GM12878 (cell line): ENCODE results near the gene VEPH1. TPM values are rescaled to one million over a fixed set of nuclear protein-coding genes. Genes with fewer than 3 reads are reported as not detected.

Source experiments
- ATAC-seq: fragments of 200-7000 bp; cut with Tn5 transposase; 3 replicates; pipeline ENCODE4 v1.9.1; 2020; ENCODE audit warnings: mild to moderate bottlenecking, moderate library complexity
- BruUV-seq: library from RNA; stranded (reverse); fragments of 400-500 nt; replicated peaks from 2 replicates; lab custom pipeline; 2021; lab: Mats Ljungman, UMichigan
- CTCF ChIA-PET: fragments of 300-600 bp; sonication (Branson Sonifier 250); formaldehyde crosslinking; extraction: SDS; loops from one replicate; lab custom pipeline; 2021; ENCODE audit warnings: inconsistent platforms; lab: Yijun Ruan, JAX
- POLR2A ChIA-PET: fragments of 350-600 bp; formaldehyde crosslinking; extraction: SDS; loops from one replicate; lab custom pipeline; 2021; ENCODE audit warnings: inconsistent platforms; lab: Charles Lee
- RAD21 ChIA-PET: fragments of 300-600 bp; sonication (Branson Sonifier 250); formaldehyde crosslinking; loops from one replicate; lab custom pipeline; 2023; ENCODE audit warnings: antibody characterized with exemption; ENCODE audit not compliant: unreplicated experiment; lab: Charles Lee
- SMC1A ChIA-PET: fragments of 300-600 bp; sonication (Branson Sonifier 250); formaldehyde crosslinking; loops from one replicate; lab custom pipeline; 2023; ENCODE audit not compliant: unreplicated experiment, uncharacterized antibody; lab: Charles Lee
- DNase-seq: peaks from one replicate; pipeline ENCODE4 v3.0.0-alpha.2; 2011; ENCODE audit warnings: low read depth, low spot score
- FAIRE-seq: peaks from 3 replicates; lab custom pipeline; 2011; peaks lifted over from hg19 to GRCh38; lab: Jason Lieb, UNC
- H2AFZ ChIP-seq: 2 replicates; pipeline ENCODE4 v1.6.0; 2011; ENCODE audit warnings: low read depth, low read length, control low read depth; ENCODE audit not compliant: control insufficient read depth
- H3K27ac ChIP-seq: 2 replicates; pipeline ENCODE4 v1.5.1; 2011; ENCODE audit warnings: control low read depth; ENCODE audit not compliant: control insufficient read depth, insufficient read depth
- H3K27me3 ChIP-seq, 2 experiments: replicated peaks in 1 of 2; 2 replicates each; pipeline versions ENCODE4 v1.6.0 to v1.6.1; 2011; ENCODE audit warnings: low read length in 1 of 2; ENCODE audit not compliant: control insufficient read depth in 2 of 2, insufficient read depth in 2 of 2
- H3K36me3 ChIP-seq, 2 experiments: 2 replicates each; pipeline ENCODE4 v1.5.1; 2011; ENCODE audit warnings: low read length in 1 of 2; ENCODE audit not compliant: control insufficient read depth in 2 of 2, insufficient read depth in 2 of 2
- H3K4me1 ChIP-seq: 2 replicates; pipeline ENCODE4 v1.6.1; 2011; ENCODE audit warnings: mild to moderate bottlenecking, low read length, moderate library complexity, mixed read lengths; ENCODE audit not compliant: control insufficient read depth, insufficient read depth
- H3K4me2 ChIP-seq: 2 replicates; pipeline ENCODE4 v1.6.0; 2011; ENCODE audit warnings: control low read depth; ENCODE audit not compliant: control insufficient read depth, insufficient read depth
- H3K4me3 ChIP-seq: fragments of 200-600 bp; sonication (generic); 2 replicates; pipeline ENCODE4 v1.5.1; 2016
- H3K79me2 ChIP-seq: 2 replicates; pipeline ENCODE4 v1.6.0; 2011; ENCODE audit warnings: low read length; ENCODE audit not compliant: control insufficient read depth, insufficient read depth
- H3K9ac ChIP-seq: 2 replicates; pipeline ENCODE4 v1.8.0; 2011; ENCODE audit warnings: low read length, control low read depth, mixed read lengths; ENCODE audit not compliant: control insufficient read depth, insufficient read depth
- H3K9me3 ChIP-seq: replicated peaks from 3 replicates; pipeline ENCODE4 v1.5.1; 2011; ENCODE audit warnings: mild to moderate bottlenecking, low read length; ENCODE audit not compliant: control insufficient read depth, insufficient read depth
- H4K20me1 ChIP-seq: 2 replicates; pipeline ENCODE4 v1.6.0; 2011; ENCODE audit not compliant: control insufficient read depth, insufficient read depth
- EGR1 ChIP-seq, 2 experiments: IDR thresholded peaks; 1 replicate in 1 of 2; 2 replicates in 1 of 2; pipeline ENCODE4 v1.6.1; 2011 to 2012; ENCODE audit warnings: low read depth in 2 of 2, low read length in 2 of 2, borderline replicate concordance in 1 of 2, mild to moderate bottlenecking in 1 of 2, moderate library complexity in 1 of 2
- IRF4 ChIP-seq: IDR thresholded peaks from 2 replicates; pipeline ENCODE4 v1.6.1; 2011; ENCODE audit warnings: low read depth, low read length
- NR2C2 ChIP-seq: IDR thresholded peaks from 2 replicates; pipeline ENCODE4 v1.6.1; 2011; ENCODE audit warnings: borderline replicate concordance, low read depth; ENCODE audit not compliant: control insufficient read depth, insufficient read length
- POLR2AphosphoS5 ChIP-seq: IDR thresholded peaks from 2 replicates; pipeline ENCODE4 v1.6.1; 2011; ENCODE audit warnings: mild to moderate bottlenecking, low read length, inconsistent platforms
- RB1 ChIP-seq: fragments of 450-650 bp; formaldehyde crosslinking; IDR thresholded peaks from 2 replicates; pipeline ENCODE4 v1.6.1; 2017; ENCODE audit warnings: mild to moderate bottlenecking, borderline replicate concordance
- ZNF217 ChIP-seq: fragments of 450-650 bp; IDR thresholded peaks from 2 replicates; pipeline ENCODE4 v1.6.1; 2017; ENCODE audit warnings: antibody characterized with exemption, mild to moderate bottlenecking
- WGBS: methylation state at CpG from one replicate; pipeline ENCODE4 v1.1.6; 2016; ENCODE audit warnings: low lambda C conversion rate; ENCODE audit not compliant: insufficient replicate concordance, insufficient coverage; ENCODE audit errors: missing lambda C conversion rate; 5-methylcytosine and 5-hydroxymethylcytosine counted together
- in situ Hi-C: fragments of 300-500 bp; cut with MboI; formaldehyde crosslinking; loops from 9 replicates; pipeline ENCODE4 v1.14.3; 2018; ENCODE audit warnings: mixed read lengths
- intact Hi-C: fragments of 100-400 bp; cut with micrococcal nuclease; formaldehyde crosslinking; loops from one replicate; pipeline ENCODE4 v1.14.2; 2022; ENCODE audit not compliant: unreplicated experiment
- polyA plus RNA-seq, 11 experiments: library from polyadenylated mRNA; depleted of rRNA in 4 of 11; unstranded in 6 of 11; stranded (reverse) in 5 of 11; fragments of >200 nt; fragmentation: Nextera tagmentation in 4 of 11; fragmentation: Illumina TruSeq in 1 of 11; extraction: Ambion mirVana in 4 of 11; extraction: Trizol in 1 of 11; gene quantifications; 1 replicate in 1 of 11; 2 replicates in 10 of 11; pipeline versions ENCODE4 v1.2.1 to v1.2.3, GENCODE V29; 2011 to 2016; ENCODE audit warnings: inconsistent platforms in 2 of 11, missing spikeins in 2 of 11, low read depth in 1 of 11
- total RNA-seq, 4 experiments: library from RNA; depleted of rRNA in 3 of 4; stranded (reverse); fragments of >200 nt in 3 of 4; fragmentation: Illumina TruSeq in 1 of 4; extraction: Trizol in 1 of 4; gene quantifications; 2 replicates each; pipeline versions ENCODE4 v1.2.1 to v1.2.3, GENCODE V29; 2013 to 2021
- TF ChIP-seq, protein P1 (sequence below), 3 experiments: IDR thresholded peaks in 2 of 3; conservative IDR thresholded peaks in 1 of 3; 2 replicates each; pipeline ENCODE4 v1.5.1; 2011; ENCODE audit warnings: low read depth in 3 of 3, low read length in 3 of 3, mild to moderate bottlenecking in 3 of 3, control low read depth in 2 of 3, moderate library complexity in 2 of 3, inconsistent platforms in 1 of 3, mixed read lengths in 1 of 3; ENCODE audit not compliant: control insufficient read depth in 2 of 3, insufficient read depth in 1 of 3; ENCODE audit errors: extremely low read depth in 1 of 3
- TF ChIP-seq, protein P2 (sequence below): fragments of 450-650 bp; IDR thresholded peaks from 2 replicates; pipeline ENCODE4 v1.6.1; 2017; ENCODE audit warnings: mild to moderate bottlenecking, moderate library complexity
- TF ChIP-seq, protein P3 (sequence below): IDR thresholded peaks from 2 replicates; pipeline ENCODE4 v1.6.1; 2011; ENCODE audit warnings: low read depth, mild to moderate bottlenecking, low read length, moderate library complexity, borderline replicate concordance; ENCODE audit errors: extremely low read depth
- TF ChIP-seq, protein P4 (sequence below): IDR thresholded peaks from 2 replicates; pipeline ENCODE4 v1.6.1; 2011; ENCODE audit warnings: low read depth, low read length, improper control_type of control experiment, borderline replicate concordance
- TF ChIP-seq, protein P5 (sequence below): fragments of 450-650 bp; formaldehyde crosslinking; IDR thresholded peaks from 2 replicates; pipeline ENCODE4 v1.4.0; 2020; ENCODE audit warnings: mild to moderate bottlenecking, moderate library complexity

Gene VEPH1
- total and polyA plus RNA-seq, 10 of the 15 experiments (the other 5 are each of a cell fraction or from before 2014, with no cell fraction given), result 0.04 to 0.26 (median 0.17) TPM; not detected in 7

GRCh38 chr3:157300981-157301663, 202.1 kb downstream of the VEPH1 start:
- H3K4me3 ChIP-seq, result no peak overlapping the region
- H3K9ac ChIP-seq, result no peak overlapping the region
- POLR2A ChIA-PET, result no interaction called here
- SMC1A ChIA-PET, result no interaction called here
- RAD21 ChIA-PET, result no interaction called here
- CTCF ChIA-PET, result no interaction called here
- H3K79me2 ChIP-seq, result no peaks in the 10 kb centered on the region
- in situ Hi-C loops (no loop called here), intact Hi-C loops (no loop called here)
- H2AFZ ChIP-seq, result no peak overlapping the region
- 59% methylated on average over 9 of the region's 9 CpGs for WGBS
- no peaks in the 10 kb centered on the region for H3K4me1 ChIP-seq
- ATAC-seq (no peak), FAIRE-seq (no peak), DNase-seq (no peak)
- H3K4me2 ChIP-seq, result no peak overlapping the region
- no TSS peak for BruUV-seq
- no peaks in the 10 kb centered on the region for H3K27me3 ChIP-seq
- H3K36me3 ChIP-seq, result no peaks in the 10 kb centered on the region
- H3K9me3 ChIP-seq, result no peaks in the 10 kb centered on the region
- no peaks in the 10 kb centered on the region for H4K20me1 ChIP-seq
- no peak overlapping the region for H3K27ac ChIP-seq
- TF ChIP-seq, protein P1, sequence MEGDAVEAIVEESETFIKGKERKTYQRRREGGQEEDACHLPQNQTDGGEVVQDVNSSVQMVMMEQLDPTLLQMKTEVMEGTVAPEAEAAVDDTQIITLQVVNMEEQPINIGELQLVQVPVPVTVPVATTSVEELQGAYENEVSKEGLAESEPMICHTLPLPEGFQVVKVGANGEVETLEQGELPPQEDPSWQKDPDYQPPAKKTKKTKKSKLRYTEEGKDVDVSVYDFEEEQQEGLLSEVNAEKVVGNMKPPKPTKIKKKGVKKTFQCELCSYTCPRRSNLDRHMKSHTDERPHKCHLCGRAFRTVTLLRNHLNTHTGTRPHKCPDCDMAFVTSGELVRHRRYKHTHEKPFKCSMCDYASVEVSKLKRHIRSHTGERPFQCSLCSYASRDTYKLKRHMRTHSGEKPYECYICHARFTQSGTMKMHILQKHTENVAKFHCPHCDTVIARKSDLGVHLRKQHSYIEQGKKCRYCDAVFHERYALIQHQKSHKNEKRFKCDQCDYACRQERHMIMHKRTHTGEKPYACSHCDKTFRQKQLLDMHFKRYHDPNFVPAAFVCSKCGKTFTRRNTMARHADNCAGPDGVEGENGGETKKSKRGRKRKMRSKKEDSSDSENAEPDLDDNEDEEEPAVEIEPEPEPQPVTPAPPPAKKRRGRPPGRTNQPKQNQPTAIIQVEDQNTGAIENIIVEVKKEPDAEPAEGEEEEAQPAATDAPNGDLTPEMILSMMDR (IDR thresholded peaks at IDR 0.05 in 2 of 3, conservative IDR thresholded peaks at IDR 0.05 in 1 of 3; ENCODE audit: control insufficient read depth in 2 of 3, extremely low read depth in 1 of 3, insufficient read depth in 1 of 3, low read depth in 3 of 3, low read length in 3 of 3), result no peak
- TF ChIP-seq, protein P2, sequence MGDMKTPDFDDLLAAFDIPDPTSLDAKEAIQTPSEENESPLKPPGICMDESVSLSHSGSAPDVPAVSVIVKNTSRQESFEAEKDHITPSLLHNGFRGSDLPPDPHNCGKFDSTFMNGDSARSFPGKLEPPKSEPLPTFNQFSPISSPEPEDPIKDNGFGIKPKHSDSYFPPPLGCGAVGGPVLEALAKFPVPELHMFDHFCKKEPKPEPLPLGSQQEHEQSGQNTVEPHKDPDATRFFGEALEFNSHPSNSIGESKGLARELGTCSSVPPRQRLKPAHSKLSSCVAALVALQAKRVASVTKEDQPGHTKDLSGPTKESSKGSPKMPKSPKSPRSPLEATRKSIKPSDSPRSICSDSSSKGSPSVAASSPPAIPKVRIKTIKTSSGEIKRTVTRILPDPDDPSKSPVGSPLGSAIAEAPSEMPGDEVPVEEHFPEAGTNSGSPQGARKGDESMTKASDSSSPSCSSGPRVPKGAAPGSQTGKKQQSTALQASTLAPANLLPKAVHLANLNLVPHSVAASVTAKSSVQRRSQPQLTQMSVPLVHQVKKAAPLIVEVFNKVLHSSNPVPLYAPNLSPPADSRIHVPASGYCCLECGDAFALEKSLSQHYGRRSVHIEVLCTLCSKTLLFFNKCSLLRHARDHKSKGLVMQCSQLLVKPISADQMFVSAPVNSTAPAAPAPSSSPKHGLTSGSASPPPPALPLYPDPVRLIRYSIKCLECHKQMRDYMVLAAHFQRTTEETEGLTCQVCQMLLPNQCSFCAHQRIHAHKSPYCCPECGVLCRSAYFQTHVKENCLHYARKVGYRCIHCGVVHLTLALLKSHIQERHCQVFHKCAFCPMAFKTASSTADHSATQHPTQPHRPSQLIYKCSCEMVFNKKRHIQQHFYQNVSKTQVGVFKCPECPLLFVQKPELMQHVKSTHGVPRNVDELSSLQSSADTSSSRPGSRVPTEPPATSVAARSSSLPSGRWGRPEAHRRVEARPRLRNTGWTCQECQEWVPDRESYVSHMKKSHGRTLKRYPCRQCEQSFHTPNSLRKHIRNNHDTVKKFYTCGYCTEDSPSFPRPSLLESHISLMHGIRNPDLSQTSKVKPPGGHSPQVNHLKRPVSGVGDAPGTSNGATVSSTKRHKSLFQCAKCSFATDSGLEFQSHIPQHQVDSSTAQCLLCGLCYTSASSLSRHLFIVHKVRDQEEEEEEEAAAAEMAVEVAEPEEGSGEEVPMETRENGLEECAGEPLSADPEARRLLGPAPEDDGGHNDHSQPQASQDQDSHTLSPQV, result no peak
- no peak for TF ChIP-seq ZNF217
- TF ChIP-seq, protein P3, sequence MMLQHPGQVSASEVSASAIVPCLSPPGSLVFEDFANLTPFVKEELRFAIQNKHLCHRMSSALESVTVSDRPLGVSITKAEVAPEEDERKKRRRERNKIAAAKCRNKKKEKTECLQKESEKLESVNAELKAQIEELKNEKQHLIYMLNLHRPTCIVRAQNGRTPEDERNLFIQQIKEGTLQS, result no peak
- TF ChIP-seq, protein P4, sequence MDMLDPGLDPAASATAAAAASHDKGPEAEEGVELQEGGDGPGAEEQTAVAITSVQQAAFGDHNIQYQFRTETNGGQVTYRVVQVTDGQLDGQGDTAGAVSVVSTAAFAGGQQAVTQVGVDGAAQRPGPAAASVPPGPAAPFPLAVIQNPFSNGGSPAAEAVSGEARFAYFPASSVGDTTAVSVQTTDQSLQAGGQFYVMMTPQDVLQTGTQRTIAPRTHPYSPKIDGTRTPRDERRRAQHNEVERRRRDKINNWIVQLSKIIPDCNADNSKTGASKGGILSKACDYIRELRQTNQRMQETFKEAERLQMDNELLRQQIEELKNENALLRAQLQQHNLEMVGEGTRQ, result no peak
- no peak for TF ChIP-seq EGR1 (IDR thresholded peaks at IDR 0.05; ENCODE audit: borderline replicate concordance in 1 of 2, low read depth in 2 of 2, low read length in 2 of 2)
- TF ChIP-seq IRF4, result no peak
- no peak for TF ChIP-seq POLR2AphosphoS5
- TF ChIP-seq, protein P5, sequence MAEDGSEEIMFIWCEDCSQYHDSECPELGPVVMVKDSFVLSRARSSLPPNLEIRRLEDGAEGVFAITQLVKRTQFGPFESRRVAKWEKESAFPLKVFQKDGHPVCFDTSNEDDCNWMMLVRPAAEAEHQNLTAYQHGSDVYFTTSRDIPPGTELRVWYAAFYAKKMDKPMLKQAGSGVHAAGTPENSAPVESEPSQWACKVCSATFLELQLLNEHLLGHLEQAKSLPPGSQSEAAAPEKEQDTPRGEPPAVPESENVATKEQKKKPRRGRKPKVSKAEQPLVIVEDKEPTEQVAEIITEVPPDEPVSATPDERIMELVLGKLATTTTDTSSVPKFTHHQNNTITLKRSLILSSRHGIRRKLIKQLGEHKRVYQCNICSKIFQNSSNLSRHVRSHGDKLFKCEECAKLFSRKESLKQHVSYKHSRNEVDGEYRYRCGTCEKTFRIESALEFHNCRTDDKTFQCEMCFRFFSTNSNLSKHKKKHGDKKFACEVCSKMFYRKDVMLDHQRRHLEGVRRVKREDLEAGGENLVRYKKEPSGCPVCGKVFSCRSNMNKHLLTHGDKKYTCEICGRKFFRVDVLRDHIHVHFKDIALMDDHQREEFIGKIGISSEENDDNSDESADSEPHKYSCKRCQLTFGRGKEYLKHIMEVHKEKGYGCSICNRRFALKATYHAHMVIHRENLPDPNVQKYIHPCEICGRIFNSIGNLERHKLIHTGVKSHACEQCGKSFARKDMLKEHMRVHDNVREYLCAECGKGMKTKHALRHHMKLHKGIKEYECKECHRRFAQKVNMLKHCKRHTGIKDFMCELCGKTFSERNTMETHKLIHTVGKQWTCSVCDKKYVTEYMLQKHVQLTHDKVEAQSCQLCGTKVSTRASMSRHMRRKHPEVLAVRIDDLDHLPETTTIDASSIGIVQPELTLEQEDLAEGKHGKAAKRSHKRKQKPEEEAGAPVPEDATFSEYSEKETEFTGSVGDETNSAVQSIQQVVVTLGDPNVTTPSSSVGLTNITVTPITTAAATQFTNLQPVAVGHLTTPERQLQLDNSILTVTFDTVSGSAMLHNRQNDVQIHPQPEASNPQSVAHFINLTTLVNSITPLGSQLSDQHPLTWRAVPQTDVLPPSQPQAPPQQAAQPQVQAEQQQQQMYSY (CRISPR knock-in tag), result no peak
- no peak for TF ChIP-seq RB1
- TF ChIP-seq NR2C2, result no peak
